ENCODE results near the gene NRDC.

NRDC gene

DNA sequence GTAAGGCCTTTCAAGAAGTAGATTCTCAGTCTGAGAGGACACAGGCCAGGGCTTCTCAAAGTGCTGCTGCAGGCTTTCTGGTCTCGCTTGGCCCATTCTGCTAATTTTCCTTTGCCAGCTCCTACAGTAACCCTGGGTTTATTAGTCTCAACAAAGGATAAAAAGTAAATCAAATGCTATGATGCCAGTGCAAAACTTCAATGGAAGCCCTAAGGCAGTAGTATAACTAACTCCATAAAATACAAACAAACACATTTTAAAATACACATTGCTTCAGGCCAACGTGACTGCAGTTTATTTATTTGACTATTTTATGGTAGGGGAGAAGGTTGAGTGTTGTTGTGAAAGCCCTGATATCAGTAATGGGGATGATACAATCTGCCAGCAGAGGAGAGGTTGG, 89.6 kb downstream of the NRDC start (continued):
- TF ChIP-seq, protein P1, sequence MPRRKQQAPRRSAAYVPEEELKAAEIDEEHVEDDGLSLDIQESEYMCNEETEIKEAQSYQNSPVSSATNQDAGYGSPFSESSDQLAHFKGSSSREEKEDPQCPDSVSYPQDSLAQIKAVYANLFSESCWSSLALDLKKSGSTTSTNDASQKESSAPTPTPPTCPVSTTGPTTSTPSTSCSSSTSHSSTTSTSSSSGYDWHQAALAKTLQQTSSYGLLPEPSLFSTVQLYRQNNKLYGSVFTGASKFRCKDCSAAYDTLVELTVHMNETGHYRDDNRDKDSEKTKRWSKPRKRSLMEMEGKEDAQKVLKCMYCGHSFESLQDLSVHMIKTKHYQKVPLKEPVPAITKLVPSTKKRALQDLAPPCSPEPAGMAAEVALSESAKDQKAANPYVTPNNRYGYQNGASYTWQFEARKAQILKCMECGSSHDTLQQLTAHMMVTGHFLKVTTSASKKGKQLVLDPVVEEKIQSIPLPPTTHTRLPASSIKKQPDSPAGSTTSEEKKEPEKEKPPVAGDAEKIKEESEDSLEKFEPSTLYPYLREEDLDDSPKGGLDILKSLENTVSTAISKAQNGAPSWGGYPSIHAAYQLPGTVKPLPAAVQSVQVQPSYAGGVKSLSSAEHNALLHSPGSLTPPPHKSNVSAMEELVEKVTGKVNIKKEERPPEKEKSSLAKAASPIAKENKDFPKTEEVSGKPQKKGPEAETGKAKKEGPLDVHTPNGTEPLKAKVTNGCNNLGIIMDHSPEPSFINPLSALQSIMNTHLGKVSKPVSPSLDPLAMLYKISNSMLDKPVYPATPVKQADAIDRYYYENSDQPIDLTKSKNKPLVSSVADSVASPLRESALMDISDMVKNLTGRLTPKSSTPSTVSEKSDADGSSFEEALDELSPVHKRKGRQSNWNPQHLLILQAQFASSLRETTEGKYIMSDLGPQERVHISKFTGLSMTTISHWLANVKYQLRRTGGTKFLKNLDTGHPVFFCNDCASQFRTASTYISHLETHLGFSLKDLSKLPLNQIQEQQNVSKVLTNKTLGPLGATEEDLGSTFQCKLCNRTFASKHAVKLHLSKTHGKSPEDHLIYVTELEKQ (tag by site-specific recombination; IDR thresholded peaks at IDR 0.05; ENCODE audit: borderline replicate concordance) = no peak
- TF ChIP-seq ZNF791 (tag by site-specific recombination; IDR thresholded peaks at IDR 0.05) (no peak), ZBTB1 (tag by site-specific recombination; IDR thresholded peaks at IDR 0.05) (no peak), ZNF654 (tag by site-specific recombination; IDR thresholded peaks at IDR 0.05; ENCODE audit: low read depth) (no peak)

DNA sequence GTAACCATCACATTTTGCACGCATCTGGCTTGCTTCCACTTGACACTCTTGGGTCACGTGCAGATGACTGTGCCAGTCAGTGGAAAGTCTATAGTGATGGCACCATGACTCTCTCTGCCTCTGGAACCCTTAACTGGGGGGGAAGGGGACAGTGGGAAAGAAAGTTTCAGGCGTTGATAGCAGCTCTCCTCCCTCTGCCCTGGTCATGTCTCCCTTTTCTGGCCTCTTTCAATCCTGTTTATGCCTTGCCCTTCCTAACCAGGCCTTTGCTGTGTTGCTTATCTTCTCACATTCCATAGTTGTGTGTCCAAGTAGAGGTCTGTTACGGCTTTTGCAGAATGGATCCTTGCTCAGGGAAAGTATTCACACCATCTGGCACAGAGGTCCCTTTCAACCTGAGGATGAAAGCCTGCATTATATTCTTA, 93.5 kb downstream of the NRDC start:
- ChIA-PET POLR2A (no interaction called here), CTCF (interaction anchor here (0.6 to 1.2 kb wide), 3 partner anchors 12 to 16 kb away, joined by 3 to 5 read pairs (median 5); no protein-coding TSS in a partner anchor)
- peak; percentile 74; the same call in 1 of the 2 replicates for TF ChIP-seq ZNF600 (tag by site-specific recombination; IDR thresholded peaks at IDR 0.05)
- TF ChIP-seq ZFHX2 (tag by site-specific recombination; conservative IDR thresholded peaks at IDR 0.05) = no peak
- Histone ChIP-seq H3K4me1 (ENCODE audit: control insufficient read depth, insufficient read depth, low read length) (no peaks in the 10 kb centered on the region), H3K4me3 (ENCODE audit: low read depth, low read length) (no peak overlapping the region), H3K9me3 (ENCODE audit: control insufficient read depth, insufficient read depth, low read depth, low read length) (no peaks in the 10 kb centered on the region), H3K27ac (ENCODE audit: extremely low read depth, low read depth, low read length) (no peak overlapping the region), H3K36me3 (ENCODE audit: control insufficient read depth in 2 of 2, insufficient read depth in 1 of 2, low read length in 2 of 2) (peaks cover 31 to 94% of the 10 kb centered on the region in 2 experiments)

DNA sequence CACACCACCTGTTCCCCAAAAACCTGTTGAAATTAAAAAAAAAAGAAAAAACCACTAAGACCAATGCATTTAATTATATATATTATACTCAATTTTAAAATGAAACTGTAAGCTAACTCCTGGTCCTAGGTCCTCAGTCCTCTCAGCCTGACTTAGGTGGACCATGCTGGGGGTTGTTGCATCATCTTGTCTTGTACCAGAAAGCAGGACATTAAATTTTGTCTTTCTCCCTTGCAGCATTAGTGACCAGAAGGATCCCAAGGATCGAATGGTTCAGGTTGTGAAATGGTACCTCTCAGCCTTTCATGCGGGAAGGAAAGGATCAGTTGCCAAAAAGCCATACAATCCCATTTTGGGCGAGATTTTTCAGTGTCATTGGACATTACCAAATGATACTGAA, 97.6 kb downstream of the NRDC start:
- no peak overlapping the region for H3K4me3 ChIP-seq (ENCODE audit: low read depth, low read length)
- CTCF ChIA-PET = interaction anchor here (1.4 kb wide), 1 partner anchor 12 kb away, joined by 3 read pairs; no protein-coding TSS in a partner anchor
- TF ChIP-seq SCRT1 (tag by site-specific recombination; IDR thresholded peaks at IDR 0.05; ENCODE audit: borderline replicate concordance) (peak; percentile 53; the same call in 1 of the 2 replicates), ZNF530 (tag by site-specific recombination; IDR thresholded peaks at IDR 0.05; ENCODE audit: low read depth) (no peak), SCRT2 (tag by site-specific recombination; IDR thresholded peaks at IDR 0.05) (peak; percentile 42; the same call in 1 of the 2 replicates)
- H3K9me3 ChIP-seq (ENCODE audit: control insufficient read depth, insufficient read depth, low read depth, low read length) = no peaks in the 10 kb centered on the region
- POLR2A ChIA-PET = no interaction called here
- H3K4me1 ChIP-seq (ENCODE audit: control insufficient read depth, insufficient read depth, low read length) = no peaks in the 10 kb centered on the region
- H3K36me3 ChIP-seq (ENCODE audit: control insufficient read depth in 2 of 2, insufficient read depth in 1 of 2, low read length in 2 of 2) = peaks cover 27 to 74% of the 10 kb centered on the region in 2 experiments
- H3K27ac ChIP-seq (ENCODE audit: extremely low read depth, low read depth, low read length) = no peak overlapping the region

DNA sequence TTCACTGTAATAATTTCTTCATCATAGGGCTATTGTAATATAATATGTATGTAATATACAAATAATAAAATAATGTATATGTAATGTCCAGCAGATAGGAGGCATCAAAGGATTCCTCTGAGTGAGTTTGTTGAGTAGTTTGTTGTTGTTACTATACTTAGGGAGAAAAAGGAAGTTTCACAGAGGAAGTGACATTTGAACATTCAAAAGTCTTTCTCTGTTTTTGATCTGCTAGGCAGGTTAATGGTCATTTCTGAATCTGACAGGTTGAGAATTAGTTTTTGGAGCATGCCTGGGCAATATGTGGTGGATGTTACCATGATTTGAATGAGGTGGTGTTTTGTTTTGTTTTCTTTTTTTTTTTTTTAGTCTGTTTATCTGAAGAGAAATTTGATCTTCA, 102.1 kb downstream of the NRDC start:
- no peak for TF ChIP-seq ZNF354C (tag by site-specific recombination; IDR thresholded peaks at IDR 0.05; ENCODE audit: borderline replicate concordance, low read depth)
- no peak for TF ChIP-seq ZNF274 (IDR thresholded peaks at IDR 0.05; ENCODE audit: low read length)
- TF ChIP-seq ZNF274 (tag by site-specific recombination; IDR thresholded peaks at IDR 0.05; ENCODE audit: borderline replicate concordance) = no peak
- TF ChIP-seq, protein P2, sequence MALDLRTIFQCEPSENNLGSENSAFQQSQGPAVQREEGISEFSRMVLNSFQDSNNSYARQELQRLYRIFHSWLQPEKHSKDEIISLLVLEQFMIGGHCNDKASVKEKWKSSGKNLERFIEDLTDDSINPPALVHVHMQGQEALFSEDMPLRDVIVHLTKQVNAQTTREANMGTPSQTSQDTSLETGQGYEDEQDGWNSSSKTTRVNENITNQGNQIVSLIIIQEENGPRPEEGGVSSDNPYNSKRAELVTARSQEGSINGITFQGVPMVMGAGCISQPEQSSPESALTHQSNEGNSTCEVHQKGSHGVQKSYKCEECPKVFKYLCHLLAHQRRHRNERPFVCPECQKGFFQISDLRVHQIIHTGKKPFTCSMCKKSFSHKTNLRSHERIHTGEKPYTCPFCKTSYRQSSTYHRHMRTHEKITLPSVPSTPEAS (tag by site-specific recombination; IDR thresholded peaks at IDR 0.05) = no peak
- TF ChIP-seq ZNF239 (tag by site-specific recombination; IDR thresholded peaks at IDR 0.05) = no peak
- no peak for TF ChIP-seq ZFHX2 (tag by site-specific recombination; conservative IDR thresholded peaks at IDR 0.05)
- TF ChIP-seq SP2 (tag by site-specific recombination; IDR thresholded peaks at IDR 0.05) = no peak
- no peak for TF ChIP-seq ZNF16 (tag by site-specific recombination; IDR thresholded peaks at IDR 0.05; ENCODE audit: low read depth)
- TF ChIP-seq RBAK (tag by site-specific recombination; IDR thresholded peaks at IDR 0.05) = no peak
- no peak for TF ChIP-seq ZXDB (tag by site-specific recombination; IDR thresholded peaks at IDR 0.05)
- ChIA-PET POLR2A (no interaction called here), CTCF (interaction anchor here (0.9 to 2.9 kb wide), 2 partner anchors 8 to 238 kb away, joined by 3 to 12 read pairs; no protein-coding TSS in a partner anchor)
- no peak overlapping the region for H3K27ac ChIP-seq (ENCODE audit: extremely low read depth, low read depth, low read length)
- H3K9me3 ChIP-seq (ENCODE audit: control insufficient read depth, insufficient read depth, low read depth, low read length) = no peaks in the 10 kb centered on the region
- no peaks in the 10 kb centered on the region for H3K4me1 ChIP-seq (ENCODE audit: control insufficient read depth, insufficient read depth, low read length)
- H3K36me3 ChIP-seq (ENCODE audit: control insufficient read depth in 2 of 2, insufficient read depth in 1 of 2, low read length in 2 of 2) = peaks cover 30 to 72% of the 10 kb centered on the region in 2 experiments
- H3K4me3 ChIP-seq (ENCODE audit: low read depth, low read length) = no peak overlapping the region
